ENCODE data around the gene BCR. TPM values are rescaled to one million over a fixed set of nuclear protein-coding genes. Genes with fewer than 3 reads are reported as not detected.

The BCR gene
- polyA plus RNA-seq, 1 donor from 2014 or later, result 57.5 TPM

DNA sequence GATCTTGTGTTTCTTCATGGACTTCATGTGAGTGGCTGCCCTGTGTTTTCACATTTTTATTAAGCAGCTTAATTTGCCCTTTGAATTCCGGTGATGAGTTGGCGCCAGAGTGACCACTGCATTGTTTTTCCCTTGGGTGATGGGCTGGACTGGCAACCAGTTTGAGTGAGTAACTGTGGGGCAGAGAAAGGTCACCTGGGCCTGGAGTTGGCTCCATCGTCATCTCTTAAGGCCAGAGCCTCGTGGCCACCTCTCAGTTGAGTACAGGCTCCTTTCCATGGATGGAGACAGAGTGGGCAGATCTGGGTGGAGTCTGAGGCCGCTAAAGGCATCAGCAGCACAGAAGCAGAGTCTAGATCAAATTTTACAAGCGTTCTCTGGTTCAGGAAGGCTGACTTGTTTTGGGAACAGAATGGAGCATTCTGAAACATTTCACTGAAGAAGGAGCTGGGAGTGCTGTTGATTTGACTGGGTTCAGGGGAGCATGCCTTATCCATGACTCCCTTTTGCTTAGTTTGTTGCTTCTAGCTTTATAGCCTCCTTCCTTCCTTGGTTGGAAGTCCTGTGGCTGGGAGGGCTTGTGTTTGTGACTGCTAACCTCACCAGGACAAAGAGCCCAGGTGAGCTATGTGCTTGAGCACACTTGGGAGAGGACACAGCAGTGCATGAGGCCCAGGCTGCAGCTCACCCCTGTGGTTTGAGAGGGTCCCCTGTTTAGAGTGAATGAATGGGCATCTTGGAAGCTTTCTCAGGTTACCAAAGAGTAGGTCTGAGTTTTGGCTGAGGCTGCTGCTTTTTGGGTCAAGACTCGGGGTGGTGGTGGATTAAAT is 7.8 kb downstream of the BCR start:
- peaks cover 12% of the 10 kb centered on the region for H3K36me3 ChIP-seq (ENCODE audit: insufficient read depth, low read length)
- no peak overlapping the region for H3K9ac ChIP-seq (ENCODE audit: low read length)
- no peaks in the 10 kb centered on the region for H3F3A ChIP-seq (ENCODE audit: insufficient read depth, low read length, poor library complexity, severe bottlenecking)
- H3K79me2 ChIP-seq (replicated peaks; ENCODE audit: insufficient read depth, low read length), result peaks cover 91% of the 10 kb centered on the region
- H3K27me3 ChIP-seq (ENCODE audit: insufficient read depth, low read depth, low read length), result no peaks in the 10 kb centered on the region
- no peaks in the 10 kb centered on the region for H3K9me2 ChIP-seq (ENCODE audit: insufficient read depth, low read length)
- H4K20me1 ChIP-seq (ENCODE audit: insufficient read depth), result peaks cover 26% of the 10 kb centered on the region
- no peak overlapping the region for H3K4me2 ChIP-seq (ENCODE audit: low read length)
- no peak overlapping the region for H3K27ac ChIP-seq (ENCODE audit: low read length)
- H3K4me3 ChIP-seq (ENCODE audit: low read length), result no peak overlapping the region
- H3K9me3 ChIP-seq (ENCODE audit: low read length), result no peaks in the 10 kb centered on the region
- H2AFZ ChIP-seq (ENCODE audit: low read depth, low read length), result no peak overlapping the region
- TF ChIP-seq MXI1 (conservative IDR thresholded peaks at IDR 0.05; ENCODE audit: poor library complexity, severe bottlenecking) (no peak), RAD21 (conservative IDR thresholded peaks at IDR 0.05) (no peak), EZH2 (IDR thresholded peaks at IDR 0.05; ENCODE audit: borderline replicate concordance, insufficient read depth, low read length, poor library complexity, severe bottlenecking) (no peak), EP300 (conservative IDR thresholded peaks at IDR 0.05; ENCODE audit: poor library complexity, severe bottlenecking) (no peak), POLR2AphosphoS5 (IDR thresholded peaks at IDR 0.05) (no peak), SMC3 (conservative IDR thresholded peaks at IDR 0.05; ENCODE audit: poor library complexity) (no peak), TAF1 (IDR thresholded peaks at IDR 0.05; ENCODE audit: low read depth) (no peak)
- TF ChIP-seq, protein P1, sequence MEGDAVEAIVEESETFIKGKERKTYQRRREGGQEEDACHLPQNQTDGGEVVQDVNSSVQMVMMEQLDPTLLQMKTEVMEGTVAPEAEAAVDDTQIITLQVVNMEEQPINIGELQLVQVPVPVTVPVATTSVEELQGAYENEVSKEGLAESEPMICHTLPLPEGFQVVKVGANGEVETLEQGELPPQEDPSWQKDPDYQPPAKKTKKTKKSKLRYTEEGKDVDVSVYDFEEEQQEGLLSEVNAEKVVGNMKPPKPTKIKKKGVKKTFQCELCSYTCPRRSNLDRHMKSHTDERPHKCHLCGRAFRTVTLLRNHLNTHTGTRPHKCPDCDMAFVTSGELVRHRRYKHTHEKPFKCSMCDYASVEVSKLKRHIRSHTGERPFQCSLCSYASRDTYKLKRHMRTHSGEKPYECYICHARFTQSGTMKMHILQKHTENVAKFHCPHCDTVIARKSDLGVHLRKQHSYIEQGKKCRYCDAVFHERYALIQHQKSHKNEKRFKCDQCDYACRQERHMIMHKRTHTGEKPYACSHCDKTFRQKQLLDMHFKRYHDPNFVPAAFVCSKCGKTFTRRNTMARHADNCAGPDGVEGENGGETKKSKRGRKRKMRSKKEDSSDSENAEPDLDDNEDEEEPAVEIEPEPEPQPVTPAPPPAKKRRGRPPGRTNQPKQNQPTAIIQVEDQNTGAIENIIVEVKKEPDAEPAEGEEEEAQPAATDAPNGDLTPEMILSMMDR (IDR thresholded peaks at IDR 0.05; ENCODE audit: poor library complexity, severe bottlenecking), result no peak
- TF ChIP-seq, protein P2, sequence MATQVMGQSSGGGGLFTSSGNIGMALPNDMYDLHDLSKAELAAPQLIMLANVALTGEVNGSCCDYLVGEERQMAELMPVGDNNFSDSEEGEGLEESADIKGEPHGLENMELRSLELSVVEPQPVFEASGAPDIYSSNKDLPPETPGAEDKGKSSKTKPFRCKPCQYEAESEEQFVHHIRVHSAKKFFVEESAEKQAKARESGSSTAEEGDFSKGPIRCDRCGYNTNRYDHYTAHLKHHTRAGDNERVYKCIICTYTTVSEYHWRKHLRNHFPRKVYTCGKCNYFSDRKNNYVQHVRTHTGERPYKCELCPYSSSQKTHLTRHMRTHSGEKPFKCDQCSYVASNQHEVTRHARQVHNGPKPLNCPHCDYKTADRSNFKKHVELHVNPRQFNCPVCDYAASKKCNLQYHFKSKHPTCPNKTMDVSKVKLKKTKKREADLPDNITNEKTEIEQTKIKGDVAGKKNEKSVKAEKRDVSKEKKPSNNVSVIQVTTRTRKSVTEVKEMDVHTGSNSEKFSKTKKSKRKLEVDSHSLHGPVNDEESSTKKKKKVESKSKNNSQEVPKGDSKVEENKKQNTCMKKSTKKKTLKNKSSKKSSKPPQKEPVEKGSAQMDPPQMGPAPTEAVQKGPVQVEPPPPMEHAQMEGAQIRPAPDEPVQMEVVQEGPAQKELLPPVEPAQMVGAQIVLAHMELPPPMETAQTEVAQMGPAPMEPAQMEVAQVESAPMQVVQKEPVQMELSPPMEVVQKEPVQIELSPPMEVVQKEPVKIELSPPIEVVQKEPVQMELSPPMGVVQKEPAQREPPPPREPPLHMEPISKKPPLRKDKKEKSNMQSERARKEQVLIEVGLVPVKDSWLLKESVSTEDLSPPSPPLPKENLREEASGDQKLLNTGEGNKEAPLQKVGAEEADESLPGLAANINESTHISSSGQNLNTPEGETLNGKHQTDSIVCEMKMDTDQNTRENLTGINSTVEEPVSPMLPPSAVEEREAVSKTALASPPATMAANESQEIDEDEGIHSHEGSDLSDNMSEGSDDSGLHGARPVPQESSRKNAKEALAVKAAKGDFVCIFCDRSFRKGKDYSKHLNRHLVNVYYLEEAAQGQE (IDR thresholded peaks at IDR 0.05; ENCODE audit: borderline replicate concordance), result no peak

DNA sequence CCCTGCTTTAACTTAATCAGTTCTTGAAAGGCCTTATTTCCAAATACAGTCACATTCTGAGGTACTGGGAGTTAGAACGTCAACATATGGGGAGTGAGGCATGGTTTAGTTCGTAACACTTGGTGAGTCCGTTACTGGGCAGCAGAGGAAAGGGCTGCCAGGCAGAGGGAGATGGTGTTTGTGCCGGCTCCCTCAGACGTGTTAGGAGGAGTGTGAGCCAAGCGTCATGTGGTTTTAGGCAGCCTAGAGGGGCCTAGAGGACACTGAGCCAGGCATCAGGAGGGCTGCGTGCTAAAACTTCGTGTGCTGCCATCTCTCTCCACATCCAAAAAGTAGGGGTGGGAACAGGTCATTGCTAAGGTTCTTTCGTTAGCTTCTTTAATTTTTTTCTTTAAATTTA is 10.2 kb downstream of the BCR start:
- Histone ChIP-seq H3K4me2 (ENCODE audit: low read length) (no peak overlapping the region), H3K4me3 (ENCODE audit: low read length) (no peak overlapping the region), H4K20me1 (ENCODE audit: insufficient read depth) (peaks cover 13% of the 10 kb centered on the region), H3K27me3 (ENCODE audit: insufficient read depth, low read depth, low read length) (no peaks in the 10 kb centered on the region), H3K9me2 (ENCODE audit: insufficient read depth, low read length) (no peaks in the 10 kb centered on the region), H3K36me3 (ENCODE audit: insufficient read depth, low read length) (peaks cover 12% of the 10 kb centered on the region), H3K9ac (ENCODE audit: low read length) (no peak overlapping the region), H3K27ac (ENCODE audit: low read length) (no peak overlapping the region), H3K79me2 (replicated peaks; ENCODE audit: insufficient read depth, low read length) (peaks cover 80% of the 10 kb centered on the region), H3F3A (ENCODE audit: insufficient read depth, low read length, poor library complexity, severe bottlenecking) (no peaks in the 10 kb centered on the region), H2AFZ (ENCODE audit: low read depth, low read length) (no peak overlapping the region), H3K9me3 (ENCODE audit: low read length) (no peaks in the 10 kb centered on the region)
- TF ChIP-seq POLR2AphosphoS5 (IDR thresholded peaks at IDR 0.05), result no peak
- no peak for TF ChIP-seq TAF1 (IDR thresholded peaks at IDR 0.05; ENCODE audit: low read depth)
- TF ChIP-seq EP300 (conservative IDR thresholded peaks at IDR 0.05; ENCODE audit: poor library complexity, severe bottlenecking), result no peak
- TF ChIP-seq, protein P2 (IDR thresholded peaks at IDR 0.05; ENCODE audit: borderline replicate concordance), result no peak
- TF ChIP-seq, protein P1 (IDR thresholded peaks at IDR 0.05; ENCODE audit: poor library complexity, severe bottlenecking), result no peak
- no peak for TF ChIP-seq SMC3 (conservative IDR thresholded peaks at IDR 0.05; ENCODE audit: poor library complexity)
- TF ChIP-seq MXI1 (conservative IDR thresholded peaks at IDR 0.05; ENCODE audit: poor library complexity, severe bottlenecking), result no peak
- no peak for TF ChIP-seq RAD21 (conservative IDR thresholded peaks at IDR 0.05)
- TF ChIP-seq EZH2 (IDR thresholded peaks at IDR 0.05; ENCODE audit: borderline replicate concordance, insufficient read depth, low read length, poor library complexity, severe bottlenecking), result no peak
